Osteoblast (primary cell): ENCODE measurements around the gene RASSF7. TPM values are rescaled to one million over a fixed set of nuclear protein-coding genes. Genes with fewer than 3 reads are reported as not detected.
A peak's percentile ranks its signal among the peaks of the same experiment; 100 is the strongest.

Experiments used
- DNase-seq: peaks from one replicate; pipeline ENCODE4 v3.0.0; 2011; ENCODE audit warnings: low spot score, mixed read lengths; ENCODE audit not compliant: insufficient read length; ENCODE audit errors: missing footprints
- H2AFZ ChIP-seq: 2 replicates; pipeline ENCODE4 v1.6.0; 2011; ENCODE audit warnings: mild to moderate bottlenecking, low read length
- H3K27ac ChIP-seq: 2 replicates; pipeline ENCODE4 v1.5.1; 2011; ENCODE audit warnings: mild to moderate bottlenecking, low read depth, low read length, moderate library complexity
- H3K27me3 ChIP-seq: 2 replicates; pipeline ENCODE4 v1.6.0; 2012; ENCODE audit warnings: mild to moderate bottlenecking, control low read depth, inconsistent platforms, low read length, moderate library complexity; ENCODE audit not compliant: insufficient read depth
- H3K36me3 ChIP-seq: 2 replicates; pipeline ENCODE4 v1.5.1; 2011; ENCODE audit warnings: mild to moderate bottlenecking, low read length, control low read depth, moderate library complexity; ENCODE audit not compliant: insufficient read depth
- H3K4me1 ChIP-seq: 2 replicates; pipeline ENCODE4 v1.5.1; 2011; ENCODE audit warnings: mild to moderate bottlenecking, low read length, control low read depth, moderate library complexity; ENCODE audit not compliant: insufficient read depth
- H3K4me2 ChIP-seq: 2 replicates; pipeline ENCODE4 v1.6.0; 2011; ENCODE audit warnings: mild to moderate bottlenecking, low read length; ENCODE audit not compliant: insufficient read depth
- H3K4me3 ChIP-seq: fragments of 200-600 bp; sonication (generic); 3 replicates; pipeline ENCODE4 v1.5.1; 2012; ENCODE audit warnings: mild to moderate bottlenecking, low read length, inconsistent platforms; ENCODE audit not compliant: insufficient read depth
- H3K79me2 ChIP-seq: 2 replicates; pipeline ENCODE4 v1.6.0; 2012; ENCODE audit warnings: mild to moderate bottlenecking, low read length, control low read depth, inconsistent platforms; ENCODE audit not compliant: insufficient read depth
- H3K9me3 ChIP-seq: 2 replicates; pipeline ENCODE4 v1.5.1; 2011; ENCODE audit warnings: low read depth, low read length, control low read depth
- H4K20me1 ChIP-seq: 2 replicates; pipeline ENCODE4 v1.6.0; 2012; ENCODE audit warnings: mild to moderate bottlenecking, low read length, control low read depth; ENCODE audit not compliant: insufficient read depth
- total RNA-seq: library from RNA; depleted of rRNA; stranded (reverse); fragments of >200 nt; gene quantifications from 2 replicates; pipeline ENCODE4 v1.2.3, GENCODE V29; 2012
- TF ChIP-seq, protein P1 (sequence below): IDR thresholded peaks from 2 replicates; pipeline ENCODE4 v1.5.1; 2011; ENCODE audit warnings: mild to moderate bottlenecking, low read depth, low read length, moderate library complexity; ENCODE audit errors: extremely low read depth

RASSF7 gene, protein sequence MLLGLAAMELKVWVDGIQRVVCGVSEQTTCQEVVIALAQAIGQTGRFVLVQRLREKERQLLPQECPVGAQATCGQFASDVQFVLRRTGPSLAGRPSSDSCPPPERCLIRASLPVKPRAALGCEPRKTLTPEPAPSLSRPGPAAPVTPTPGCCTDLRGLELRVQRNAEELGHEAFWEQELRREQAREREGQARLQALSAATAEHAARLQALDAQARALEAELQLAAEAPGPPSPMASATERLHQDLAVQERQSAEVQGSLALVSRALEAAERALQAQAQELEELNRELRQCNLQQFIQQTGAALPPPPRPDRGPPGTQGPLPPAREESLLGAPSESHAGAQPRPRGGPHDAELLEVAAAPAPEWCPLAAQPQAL
- 2.4 and 6.2 TPM in 2 replicates for total RNA-seq

DNA sequence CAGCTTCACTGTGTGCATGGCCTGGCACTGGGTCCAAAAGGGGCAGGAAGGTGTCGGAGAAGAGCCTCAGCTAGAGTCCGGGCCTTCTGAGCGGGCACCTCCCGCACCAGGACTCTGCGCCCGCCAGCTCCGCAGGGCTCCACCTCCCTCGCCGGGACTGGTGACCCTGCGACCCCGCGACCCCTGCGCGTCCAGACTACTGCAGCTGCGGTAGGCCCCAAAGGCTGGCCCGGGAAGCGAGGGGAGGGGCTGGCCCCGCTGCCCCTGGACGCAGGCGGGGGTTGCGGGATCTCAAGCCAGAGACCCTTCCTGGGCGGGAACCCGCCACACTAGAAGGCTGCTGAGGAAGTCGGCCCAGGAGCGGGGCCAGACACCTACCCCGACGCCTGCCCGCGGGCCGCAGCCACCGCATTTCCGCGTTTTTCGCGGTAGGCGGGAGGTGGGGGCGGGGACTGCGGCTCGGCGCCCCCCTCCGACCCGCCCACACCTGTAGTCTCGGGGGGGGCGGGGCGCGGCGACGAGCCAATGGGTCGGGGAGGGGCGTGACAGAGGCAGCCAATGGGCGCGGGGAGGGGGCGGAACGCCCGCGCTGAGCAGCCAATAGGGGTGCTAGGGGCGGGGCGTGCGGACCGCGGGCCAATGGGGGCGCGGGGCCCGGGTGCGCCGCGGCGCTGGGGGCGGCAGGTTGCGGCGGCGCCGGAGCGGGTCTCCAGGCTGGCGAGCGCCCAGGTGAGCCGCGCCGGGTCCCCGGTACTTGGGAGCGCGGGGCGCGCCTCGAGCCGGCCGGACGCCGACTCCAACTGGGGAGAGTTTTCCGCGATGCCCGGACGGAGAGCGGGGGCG, at the start of gene RASSF7, which contains the start of gene LMNTD2:
Gene RASSF7 (plus strand): TSS at position 666 of the 843 bp plus-strand sequence. CDS start 799 bp downstream, outside the sequence.
Gene LMNTD2 (minus strand): TSS at position 434 of the 843 bp plus-strand sequence. CDS start 22 bp downstream, at position 412.
- Histone ChIP-seq H3K79me2 (no peaks in the 10 kb centered on the region), H3K4me2 (peak within 1 kb of the TSS; percentile 85), H3K4me3 (peak within 1 kb of the TSS; percentile 75), H2AFZ (peak within 1 kb of the TSS; percentile 56), H4K20me1 (peaks cover 5% of the 10 kb centered on the region), H3K27ac (no peak within 1 kb of the TSS), H3K4me1 (peaks cover 8% of the 10 kb centered on the region), H3K36me3 (no peaks in the 10 kb centered on the region), H3K9me3 (no peaks in the 10 kb centered on the region), H3K27me3 (peaks cover 29% of the 10 kb centered on the region)
- TF ChIP-seq, protein P1, sequence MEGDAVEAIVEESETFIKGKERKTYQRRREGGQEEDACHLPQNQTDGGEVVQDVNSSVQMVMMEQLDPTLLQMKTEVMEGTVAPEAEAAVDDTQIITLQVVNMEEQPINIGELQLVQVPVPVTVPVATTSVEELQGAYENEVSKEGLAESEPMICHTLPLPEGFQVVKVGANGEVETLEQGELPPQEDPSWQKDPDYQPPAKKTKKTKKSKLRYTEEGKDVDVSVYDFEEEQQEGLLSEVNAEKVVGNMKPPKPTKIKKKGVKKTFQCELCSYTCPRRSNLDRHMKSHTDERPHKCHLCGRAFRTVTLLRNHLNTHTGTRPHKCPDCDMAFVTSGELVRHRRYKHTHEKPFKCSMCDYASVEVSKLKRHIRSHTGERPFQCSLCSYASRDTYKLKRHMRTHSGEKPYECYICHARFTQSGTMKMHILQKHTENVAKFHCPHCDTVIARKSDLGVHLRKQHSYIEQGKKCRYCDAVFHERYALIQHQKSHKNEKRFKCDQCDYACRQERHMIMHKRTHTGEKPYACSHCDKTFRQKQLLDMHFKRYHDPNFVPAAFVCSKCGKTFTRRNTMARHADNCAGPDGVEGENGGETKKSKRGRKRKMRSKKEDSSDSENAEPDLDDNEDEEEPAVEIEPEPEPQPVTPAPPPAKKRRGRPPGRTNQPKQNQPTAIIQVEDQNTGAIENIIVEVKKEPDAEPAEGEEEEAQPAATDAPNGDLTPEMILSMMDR: no peak
- DNase-seq: peak; percentile 100

DNA sequence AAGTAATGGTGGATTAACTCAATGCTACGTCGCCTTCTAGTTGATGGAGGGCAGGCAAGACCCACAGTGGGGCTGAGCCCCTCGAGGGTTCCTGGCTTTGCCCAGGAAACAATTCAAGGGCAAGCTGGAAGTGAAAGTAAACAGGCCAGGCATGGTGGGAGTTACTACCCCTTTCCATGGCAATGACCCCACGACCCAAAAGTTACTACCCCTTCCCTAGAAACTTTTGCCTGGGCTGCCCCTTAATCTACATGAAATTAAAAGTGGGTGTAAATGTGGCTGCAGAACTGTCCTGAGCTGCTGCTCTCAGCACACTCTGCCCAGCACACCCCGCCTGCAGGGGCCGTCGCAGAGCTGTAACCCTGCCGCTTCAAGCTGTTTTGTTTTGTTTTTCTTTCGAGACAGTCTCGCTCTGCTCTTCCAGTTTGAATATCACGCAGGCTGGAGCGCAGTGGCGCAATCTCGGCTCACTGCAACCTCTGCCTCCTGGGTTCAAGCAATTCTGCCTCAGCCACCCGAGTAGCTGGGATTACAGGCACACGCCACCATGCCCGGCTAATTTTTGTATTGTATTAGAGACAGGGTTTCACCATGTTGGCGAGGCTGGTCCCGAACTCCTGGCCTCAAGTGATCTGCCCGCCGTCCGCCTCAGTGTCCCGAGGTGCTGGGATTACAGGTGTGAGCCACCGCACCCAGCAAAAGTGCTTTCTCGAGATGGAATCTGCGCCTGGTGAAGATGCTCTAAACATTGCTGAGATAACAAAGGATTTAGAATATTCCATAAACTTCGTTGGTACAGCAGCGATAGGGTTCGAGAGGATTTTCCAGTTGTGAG, 47.8 kb upstream of the RASSF7 start:
- Histone ChIP-seq H3K79me2 (peaks cover 12% of the 10 kb centered on the region), H3K4me1 (peaks cover 1% of the 10 kb centered on the region), H2AFZ (no peak overlapping the region), H3K36me3 (peaks cover 23% of the 10 kb centered on the region), H3K27me3 (no peaks in the 10 kb centered on the region), H4K20me1 (peaks cover 2% of the 10 kb centered on the region), H3K27ac (no peak overlapping the region), H3K9me3 (peaks cover 4% of the 10 kb centered on the region), H3K4me2 (no peak overlapping the region), H3K4me3 (no peak overlapping the region)
- DNase-seq: peak; percentile 2
- TF ChIP-seq, protein P1: no peak

DNA sequence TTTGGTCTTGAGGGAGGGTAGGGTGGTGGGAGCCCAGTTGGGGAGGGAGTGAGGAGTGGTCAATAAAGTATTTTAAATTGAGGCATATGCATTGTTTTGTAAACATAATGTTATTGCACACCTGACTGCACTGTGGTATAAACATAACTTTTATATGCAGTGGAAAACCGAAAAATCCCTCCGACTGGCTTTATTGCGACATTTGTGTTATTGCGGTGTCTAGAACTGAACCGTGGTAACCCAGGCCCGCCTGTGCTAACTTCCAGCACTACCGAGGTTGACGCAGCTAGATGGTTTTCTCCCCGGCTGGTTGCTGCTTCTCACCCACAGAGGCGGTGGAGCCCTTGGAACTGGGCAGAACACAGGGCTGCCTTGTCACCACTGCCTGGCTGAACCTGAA, 46.2 kb upstream of the RASSF7 start:
- no peaks in the 10 kb centered on the region for H3K4me1 ChIP-seq
- peaks cover 18% of the 10 kb centered on the region for H3K36me3 ChIP-seq

More for the DNA sequence above, 46.2 kb upstream of the RASSF7 start:
- Histone ChIP-seq H3K4me2 (no peak overlapping the region), H2AFZ (no peak overlapping the region), H3K79me2 (peaks cover 2% of the 10 kb centered on the region), H3K27me3 (no peaks in the 10 kb centered on the region), H3K27ac (no peak overlapping the region), H3K9me3 (peaks cover 4% of the 10 kb centered on the region), H3K4me3 (no peak overlapping the region), H4K20me1 (no peaks in the 10 kb centered on the region)
- peak; percentile 44 for DNase-seq
- TF ChIP-seq, protein P1: no peak
